Right renal cortex interstitium (tissue), 3 donors: ENCODE results near the gene ULK1. TPM values are rescaled to one million over a fixed set of nuclear protein-coding genes. Genes with fewer than 3 reads are reported as not detected.

Experiments
- DNase-seq, 3 donors: peaks; one replicate each; pipeline ENCODE4 v3.0.0-alpha.2; 2013; ENCODE audit warnings: low read depth in 3 of 3, low spot score in 2 of 3
- polyA plus RNA-seq, 3 donors: library from polyadenylated mRNA; unstranded; fragments of 120-200 nt; gene quantifications; one replicate each; pipeline ENCODE4 v1.2.1, GENCODE V29; 2013; ENCODE audit not compliant: insufficient read length in 3 of 3

Gene ULK1
- 10 to 100 TPM; 18.4 to 20.5 (median 19.8) TPM for polyA plus RNA-seq

DNA sequence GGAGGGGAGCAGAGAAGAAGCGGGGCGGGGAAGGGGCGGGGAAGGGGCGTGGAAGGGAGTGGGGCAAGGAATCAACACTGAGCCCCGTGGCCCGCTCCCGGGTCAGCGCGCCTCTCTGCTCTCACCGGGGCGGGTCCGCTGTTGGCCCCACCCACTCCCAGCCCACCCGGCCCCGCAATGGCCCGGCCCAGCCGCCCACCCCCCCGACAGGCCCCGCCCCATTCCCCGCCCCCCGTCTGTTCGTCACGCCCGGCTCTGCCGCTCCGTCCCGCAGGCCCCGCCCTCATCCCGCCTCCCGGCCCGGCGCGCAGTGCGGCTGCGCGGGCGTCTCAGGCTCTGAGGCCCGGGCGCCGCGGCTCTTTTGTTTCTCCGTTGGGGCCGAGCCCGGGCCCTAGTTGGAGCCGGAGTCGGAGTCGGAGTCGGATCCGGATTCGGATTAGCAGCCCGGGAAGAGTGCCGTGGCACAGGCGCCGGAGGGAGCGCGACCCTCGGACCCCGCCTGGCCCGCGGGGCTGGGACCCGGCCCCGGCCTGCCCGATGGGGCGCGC is at the start of gene ULK1:
ULK1 (plus strand) TSS at position 310 of the 548 bp plus-strand sequence. CDS start 380 bp downstream, outside the sequence.
- DNase-seq = peak in 2 of 3 donors; percentile 75 to 82

DNA sequence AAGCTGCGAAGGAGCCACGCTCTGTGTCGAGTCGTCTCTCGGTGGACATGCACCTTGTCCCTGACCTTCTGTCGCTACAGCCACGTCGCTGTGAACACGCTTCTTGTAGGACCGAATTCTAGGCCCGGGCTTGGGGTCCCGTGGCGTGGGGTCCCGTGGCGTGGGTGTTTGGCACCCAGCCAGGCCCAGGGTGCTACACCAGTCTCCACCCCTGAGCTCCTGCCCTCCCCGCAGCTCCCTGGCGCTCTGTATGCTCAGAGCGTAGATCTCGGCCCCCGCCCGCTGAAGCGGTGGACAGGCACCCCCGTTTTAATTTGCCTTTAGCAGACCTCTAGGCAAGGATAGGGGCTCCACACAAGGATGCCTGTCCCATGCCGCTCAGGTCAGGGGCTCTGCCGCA is 49.8 kb upstream of the ULK1 start:
- DNase-seq = no peak

DNA sequence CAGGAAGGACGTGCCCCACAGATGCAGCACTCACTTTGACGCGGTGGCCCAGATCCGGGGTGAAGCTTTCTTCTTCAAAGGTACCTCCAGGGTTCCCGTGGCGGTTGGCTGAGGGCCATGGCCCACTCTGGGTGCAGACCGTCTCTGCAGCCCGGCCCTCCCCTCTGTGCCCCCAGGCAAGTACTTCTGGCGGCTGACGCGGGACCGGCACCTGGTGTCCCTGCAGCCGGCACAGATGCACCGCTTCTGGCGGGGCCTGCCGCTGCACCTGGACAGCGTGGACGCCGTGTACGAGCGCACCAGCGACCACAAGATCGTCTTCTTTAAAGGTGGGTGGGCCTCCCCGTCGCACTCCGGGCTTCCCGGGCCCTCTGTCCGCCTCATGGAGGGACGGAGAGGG is 49.3 kb upstream of the ULK1 start:
- no peak for DNase-seq

GRCh38 chr12:131847456-131847855 is 47.0 kb upstream of the ULK1 start:
- DNase-seq = no peak

GRCh38 chr12:131848753-131849152 is 45.7 kb upstream of the ULK1 start:
- no peak for DNase-seq

- no peak for DNase-seq
Observed at GRCh38 chr12:131849700-131850553, 44.5 kb upstream of the ULK1 start.

- no peak for DNase-seq
Observed at GRCh38 chr12:131850856-131851559, 43.4 kb upstream of the ULK1 start.

- no peak for DNase-seq
Observed at GRCh38 chr12:131851741-131852550, 42.5 kb upstream of the ULK1 start.

DNA sequence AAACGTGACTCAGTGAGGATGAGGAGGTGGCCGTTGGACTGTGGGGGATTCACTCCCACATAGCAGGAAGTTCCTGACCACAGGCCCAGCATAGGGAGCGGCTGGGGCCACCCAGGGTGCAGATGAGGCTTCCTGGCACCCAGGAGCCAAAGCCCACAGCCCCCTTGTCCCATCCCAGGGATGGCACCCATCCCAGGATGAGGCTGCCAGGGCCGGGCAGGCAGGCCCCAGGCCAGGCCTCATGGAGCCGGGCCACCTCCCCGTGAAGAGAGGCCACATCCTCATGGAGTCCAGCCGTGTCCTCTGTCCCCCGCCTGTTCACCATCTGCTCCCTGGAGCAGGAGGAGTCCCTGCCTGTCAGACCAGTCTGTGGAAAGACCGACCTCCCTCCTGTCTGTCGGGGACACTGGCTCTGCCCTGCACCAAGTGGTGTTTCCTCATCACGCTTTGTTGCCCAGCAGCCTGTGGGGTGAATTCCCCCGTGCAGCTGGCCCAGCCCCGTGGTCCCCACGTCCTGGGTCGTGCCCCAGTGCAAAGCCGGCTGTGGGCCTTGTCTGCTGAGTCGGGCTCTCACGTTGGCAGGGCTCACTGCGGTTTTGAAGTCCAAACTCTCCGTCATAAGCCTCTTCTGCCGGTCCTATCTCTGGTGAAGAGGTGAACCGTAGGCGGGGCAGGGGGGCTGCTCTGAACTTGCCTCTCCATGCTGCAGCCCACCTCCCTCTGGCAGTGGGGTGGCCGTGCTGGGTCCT is 41.7 kb upstream of the ULK1 start:
- no peak for DNase-seq

DNA sequence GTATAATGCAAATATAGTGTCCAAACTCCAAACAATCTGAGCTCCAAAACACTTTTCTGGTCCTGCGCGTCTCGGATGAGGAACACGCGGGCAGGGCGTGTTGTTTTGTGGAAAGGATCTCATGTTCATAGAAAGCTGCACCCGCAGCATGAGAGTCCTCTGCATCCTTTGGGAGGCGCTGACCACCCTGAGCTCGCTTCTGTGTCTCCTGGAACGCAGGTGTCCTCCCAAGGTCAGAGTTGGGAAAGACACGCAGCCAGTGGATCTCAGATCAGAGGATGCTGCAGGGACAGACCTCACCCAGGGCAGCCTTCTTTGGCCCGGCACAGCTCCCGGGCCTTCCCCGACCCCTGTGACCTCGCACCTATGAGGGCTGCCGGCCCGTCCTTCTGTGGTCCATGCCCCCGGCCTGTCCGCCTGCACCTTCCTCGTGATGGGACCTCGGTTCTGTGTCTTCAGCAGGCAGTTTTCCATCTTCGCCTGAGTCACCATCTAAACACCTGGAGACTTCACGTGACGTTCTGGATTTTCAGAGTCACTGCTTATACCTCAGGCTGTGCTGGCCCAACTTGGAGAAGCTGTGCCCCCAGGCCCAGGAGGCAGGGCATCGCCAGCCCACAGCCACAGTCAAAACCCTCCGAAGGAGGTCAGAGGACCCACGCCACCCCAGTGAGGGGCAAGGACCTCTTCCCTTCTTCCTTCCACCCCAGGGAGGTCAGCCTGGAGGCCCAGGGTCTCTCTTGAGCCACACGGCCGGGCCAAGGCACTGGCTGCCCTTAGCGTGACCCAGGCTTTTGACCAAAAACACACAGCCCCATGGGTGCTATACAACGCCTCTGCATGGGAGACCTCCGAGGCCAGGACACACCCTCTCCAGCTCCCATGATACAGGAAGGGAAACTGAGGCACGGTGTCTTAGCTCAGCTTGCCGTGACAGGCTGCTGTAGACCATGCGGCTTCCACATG is 40.3 kb upstream of the ULK1 start:
- no peak for DNase-seq

DNA sequence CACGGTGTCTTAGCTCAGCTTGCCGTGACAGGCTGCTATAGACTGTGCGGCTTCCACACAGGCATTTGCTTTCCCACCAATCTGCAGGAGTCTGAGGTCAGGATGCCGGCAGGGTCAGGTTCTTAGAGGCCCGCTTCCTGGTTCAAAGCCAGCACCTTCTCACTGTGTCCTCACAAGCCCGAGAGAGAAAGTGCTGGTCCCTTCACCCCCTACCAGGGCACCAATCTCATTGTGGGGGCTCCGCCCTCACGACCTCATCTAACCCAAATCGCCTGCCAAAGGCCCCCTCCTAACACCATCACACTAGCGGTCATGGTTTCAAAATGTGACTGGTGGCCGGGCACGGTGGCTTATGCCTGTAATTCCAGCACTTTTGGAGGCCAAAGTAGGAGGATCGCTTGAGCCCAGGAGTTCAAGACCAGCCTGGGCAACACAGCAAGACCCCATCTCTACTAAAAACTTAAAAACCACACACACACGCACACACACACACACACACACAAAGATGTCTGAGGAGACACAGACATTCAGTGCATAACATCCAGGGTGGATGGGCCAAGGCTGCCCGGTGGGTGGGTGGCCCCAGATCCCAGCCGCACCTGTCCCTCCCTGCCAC is 39.5 kb upstream of the ULK1 start:
- no peak for DNase-seq

- DNase-seq = no peak
Observed at GRCh38 chr12:131855521-131856142, 38.8 kb upstream of the ULK1 start.

DNA sequence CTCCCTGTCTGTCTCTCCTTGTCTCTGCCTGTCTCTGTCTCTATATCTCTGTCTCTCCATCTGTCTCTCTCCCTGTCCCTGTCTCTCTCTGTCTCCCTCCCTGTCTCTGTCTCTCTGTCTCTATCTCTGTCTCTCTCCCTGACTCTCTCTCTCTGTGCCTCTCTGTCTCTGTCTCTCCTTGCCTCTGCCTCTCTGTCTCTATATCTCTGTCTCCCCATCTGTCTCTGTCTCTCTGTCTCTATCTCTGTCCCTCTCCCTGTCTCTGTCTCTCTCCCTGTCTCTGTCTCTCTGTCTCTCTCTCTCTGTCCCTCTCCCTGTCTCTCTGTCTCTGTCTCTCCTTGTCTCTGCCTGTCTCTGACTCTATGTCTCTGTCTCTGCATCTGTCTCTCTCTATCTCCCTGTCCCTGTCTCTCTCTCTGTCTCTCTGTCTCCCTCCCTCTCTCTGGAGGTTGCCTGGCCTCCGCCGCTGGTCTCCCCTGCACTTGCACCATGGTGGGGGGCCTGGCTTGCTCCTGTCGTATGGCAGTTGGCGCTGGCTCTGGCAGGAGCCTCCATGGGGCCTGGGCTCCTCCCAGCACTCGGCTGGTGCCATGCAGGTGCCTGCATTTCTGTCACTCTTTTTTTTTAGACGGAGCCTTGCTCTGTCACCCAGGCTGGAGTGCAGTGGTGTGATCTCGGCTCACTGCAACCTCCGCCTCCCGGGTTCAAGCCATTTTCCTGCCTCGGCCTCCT is 37.9 kb upstream of the ULK1 start:
- DNase-seq = no peak

DNA sequence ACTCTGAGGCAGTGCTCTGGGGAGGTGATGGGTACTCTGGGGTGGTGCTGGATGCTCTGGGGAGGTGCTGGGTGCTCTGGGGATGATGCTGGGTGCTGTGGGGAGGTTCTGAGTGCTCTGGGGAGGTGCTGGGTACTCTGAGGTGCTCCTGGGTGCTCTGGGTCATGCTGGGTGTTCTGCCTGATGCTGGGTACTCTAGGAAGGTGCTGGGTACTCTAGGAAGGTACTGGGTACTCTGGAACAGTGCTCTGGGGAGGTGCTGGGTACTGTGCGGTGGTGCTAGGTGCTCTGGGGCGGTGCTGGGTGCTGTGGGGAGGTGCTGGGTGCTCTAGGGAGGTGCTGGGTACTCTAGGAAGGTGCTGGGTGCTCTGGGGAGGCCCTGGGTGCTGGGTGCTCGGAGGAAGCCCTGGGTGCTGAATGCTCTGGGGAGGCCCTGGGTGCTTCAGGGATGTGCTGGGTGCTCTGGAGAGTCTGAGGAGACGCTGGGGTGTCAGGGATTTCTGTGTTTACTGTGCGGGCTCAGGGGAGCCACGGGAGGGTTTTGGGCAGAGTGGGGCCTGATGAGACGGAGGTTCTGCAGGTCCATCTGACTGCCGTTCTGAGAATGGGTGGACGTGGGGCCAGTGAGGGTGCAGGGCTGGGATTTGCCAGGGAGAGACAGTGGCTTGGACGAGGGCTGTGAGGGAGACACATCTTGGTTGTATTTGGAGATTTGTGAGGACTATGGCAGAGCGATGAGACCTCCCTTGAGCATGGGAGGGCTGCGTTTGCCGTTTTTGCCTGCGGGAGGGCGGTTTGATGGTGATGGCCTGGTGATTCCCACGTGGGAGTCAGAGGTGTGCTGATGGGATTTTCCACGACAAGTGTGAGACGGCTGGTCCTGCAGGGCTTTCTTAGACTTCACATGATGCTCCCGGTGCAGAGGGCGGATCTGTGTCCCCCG is 36.2 kb upstream of the ULK1 start:
- no peak for DNase-seq

GRCh38 chr12:131860472-131861260 is 33.8 kb upstream of the ULK1 start:
- DNase-seq = peak in 2 of 3 donors; percentile 29 to 40
